Colon (tissue), 2 donors: ENCODE results near the gene SLC12A7.

Source experiments
- FAIRE-seq: peaks from 2 replicates; lab custom pipeline; 2012; peaks lifted over from hg19 to GRCh38; lab: Jason Lieb, UNC
- donor health status: control.
- donor health status: control.

Gene SLC12A7

GRCh38 chr5:1019001-1019905, 92.6 kb downstream of the SLC12A7 start:
- FAIRE-seq: no peak

- no peak for FAIRE-seq
Measured at GRCh38 chr5:1018596-1018995, 93.3 kb downstream of the SLC12A7 start.

GRCh38 chr5:1017691-1018455, 94.0 kb downstream of the SLC12A7 start:
- no peak for FAIRE-seq

- FAIRE-seq: no peak
Measured at GRCh38 chr5:1017056-1017455, 94.8 kb downstream of the SLC12A7 start.

GRCh38 chr5:1016476-1016875, 95.4 kb downstream of the SLC12A7 start:
- no peak for FAIRE-seq

GRCh38 chr5:1016036-1016435, 95.8 kb downstream of the SLC12A7 start:
- no peak for FAIRE-seq

- no peak for FAIRE-seq
Measured at GRCh38 chr5:1015507-1015906, 96.4 kb downstream of the SLC12A7 start.

- no peak for FAIRE-seq
Measured at GRCh38 chr5:1014781-1015221, 97.1 kb downstream of the SLC12A7 start.

GRCh38 chr5:1014346-1014745, 97.5 kb downstream of the SLC12A7 start:
- FAIRE-seq: no peak

- no peak for FAIRE-seq
Measured at GRCh38 chr5:1013948-1014301, 97.9 kb downstream of the SLC12A7 start.

GRCh38 chr5:1013238-1013947, 98.5 kb downstream of the SLC12A7 start:
- FAIRE-seq: no peak

GRCh38 chr5:1012900-1013237, 99.0 kb downstream of the SLC12A7 start:
- FAIRE-seq: no peak

GRCh38 chr5:1012313-1012841, 99.5 kb downstream of the SLC12A7 start:
- FAIRE-seq: no peak

GRCh38 chr5:1011741-1012312, 100.0 kb downstream of the SLC12A7 start:
- no peak for FAIRE-seq

- no peak for FAIRE-seq
Measured at GRCh38 chr5:1011226-1011631, 100.6 kb downstream of the SLC12A7 start.

GRCh38 chr5:1010641-1011046, 101.2 kb downstream of the SLC12A7 start:
- FAIRE-seq: no peak

GRCh38 chr5:1010181-1010510, 101.7 kb downstream of the SLC12A7 start:
- no peak for FAIRE-seq

GRCh38 chr5:1009359-1010180, 102.3 kb downstream of the SLC12A7 start:
- no peak for FAIRE-seq

GRCh38 chr5:1008451-1009358, 103.2 kb downstream of the SLC12A7 start, which contains the start of gene NKD2:
Gene NKD2, plus strand, starts transcription at chr5:1008802. Its CDS starts 256 bp downstream, at chr5:1009058.
- FAIRE-seq: no peak
